Sigmoid colon (tissue), 4 donors: ENCODE data around the gene ZAR1L.

Experiments used
- EP300 ChIP-seq, 4 donors: sonication (generic); formaldehyde crosslinking; IDR thresholded peaks; one replicate each; pipeline ENCODE4 v1.6.1; 2017; ENCODE audit warnings: antibody characterized with exemption in 4 of 4
- POLR2A ChIP-seq, 2 donors: fragments of 450-650 bp; IDR thresholded peaks; one replicate each; pipeline ENCODE4 v1.6.1; 2016; ENCODE audit warnings: antibody characterized with exemption in 2 of 2, mild to moderate bottlenecking in 2 of 2, moderate library complexity in 2 of 2
- TF ChIP-seq, protein P1 (sequence below), 4 experiments: fragments of 450-650 bp in 3 of 4; fragments of 200-600 bp in 1 of 4; IDR thresholded peaks; one replicate each; pipeline ENCODE4 v1.5.1; 2016 to 2019; ENCODE audit warnings: antibody characterized with exemption in 4 of 4, mild to moderate bottlenecking in 3 of 4, moderate library complexity in 2 of 4

GRCh38 chr13:32298695-32299094 is 16.5 kb downstream of the ZAR1L start:
- TF ChIP-seq EP300 (IDR thresholded peaks at IDR 0.05) (no peak), POLR2A (IDR thresholded peaks at IDR 0.05) (no peak)
- TF ChIP-seq, protein P1, sequence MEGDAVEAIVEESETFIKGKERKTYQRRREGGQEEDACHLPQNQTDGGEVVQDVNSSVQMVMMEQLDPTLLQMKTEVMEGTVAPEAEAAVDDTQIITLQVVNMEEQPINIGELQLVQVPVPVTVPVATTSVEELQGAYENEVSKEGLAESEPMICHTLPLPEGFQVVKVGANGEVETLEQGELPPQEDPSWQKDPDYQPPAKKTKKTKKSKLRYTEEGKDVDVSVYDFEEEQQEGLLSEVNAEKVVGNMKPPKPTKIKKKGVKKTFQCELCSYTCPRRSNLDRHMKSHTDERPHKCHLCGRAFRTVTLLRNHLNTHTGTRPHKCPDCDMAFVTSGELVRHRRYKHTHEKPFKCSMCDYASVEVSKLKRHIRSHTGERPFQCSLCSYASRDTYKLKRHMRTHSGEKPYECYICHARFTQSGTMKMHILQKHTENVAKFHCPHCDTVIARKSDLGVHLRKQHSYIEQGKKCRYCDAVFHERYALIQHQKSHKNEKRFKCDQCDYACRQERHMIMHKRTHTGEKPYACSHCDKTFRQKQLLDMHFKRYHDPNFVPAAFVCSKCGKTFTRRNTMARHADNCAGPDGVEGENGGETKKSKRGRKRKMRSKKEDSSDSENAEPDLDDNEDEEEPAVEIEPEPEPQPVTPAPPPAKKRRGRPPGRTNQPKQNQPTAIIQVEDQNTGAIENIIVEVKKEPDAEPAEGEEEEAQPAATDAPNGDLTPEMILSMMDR (IDR thresholded peaks at IDR 0.05) = no peak
